GM18498 (cell line): ENCODE data around the gene GPATCH3.
"Not testable (repeated sequence)": the region's sequence is repeated elsewhere in the genome, so short reads cannot be mapped to it uniquely, and the experiment has no call there.

Experiments used
- ATAC-seq: cut with Tn5 transposase; IDR thresholded peaks from one replicate; pipeline ENCODE4 v1.9.1; 2021; ENCODE audit warnings: mild to moderate bottlenecking, moderate library complexity; ENCODE audit not compliant: unreplicated experiment

The GPATCH3 gene

DNA sequence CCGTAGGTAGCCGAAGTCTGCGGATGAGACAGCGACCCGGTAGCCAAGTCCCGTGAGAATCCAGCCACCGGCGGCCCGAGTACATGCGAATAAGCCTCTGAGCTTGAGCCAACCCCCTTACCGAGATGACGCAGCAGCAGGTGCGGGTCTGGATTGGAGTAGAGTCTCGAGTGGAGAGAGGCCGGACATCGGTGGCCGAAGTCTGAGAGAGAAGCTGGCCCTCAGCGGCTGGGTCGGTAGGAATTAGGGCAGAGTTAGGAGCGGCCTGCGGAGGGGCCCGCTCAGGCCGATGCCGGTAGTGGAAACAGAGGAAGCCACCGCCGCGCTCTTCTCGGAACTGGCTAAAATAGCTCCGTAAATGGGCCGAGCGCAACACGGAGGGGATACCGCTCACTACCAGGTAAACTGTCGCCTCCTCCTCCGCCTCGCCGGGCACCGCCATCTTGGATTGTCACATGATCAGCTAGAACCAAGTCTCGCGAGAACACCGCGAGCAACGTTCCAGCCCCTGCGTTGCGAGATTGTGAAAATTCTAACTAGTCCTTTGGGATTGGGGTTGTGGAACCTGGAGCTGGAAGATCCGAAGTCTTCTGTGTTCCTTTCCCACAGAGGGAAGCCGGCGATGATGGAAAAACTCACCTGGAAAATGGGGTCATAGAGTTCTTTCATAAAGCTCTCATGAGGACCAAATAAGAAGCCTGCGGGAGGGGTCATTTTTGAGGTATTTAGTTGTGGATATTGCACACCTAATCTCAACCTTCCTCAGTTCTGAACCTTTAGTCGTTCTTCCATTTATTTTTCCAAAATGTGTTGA is at the start of gene GPATCH3:
Gene GPATCH3, minus strand, starts transcription at position 467 of the 814 bp plus-strand sequence. Its CDS starts 25 bp downstream, at position 442.
- peak; percentile 88 for ATAC-seq

- ATAC-seq, result no peak
Observed at GRCh38 chr1:26949926-26950319, 49.7 kb upstream of the GPATCH3 start.

DNA sequence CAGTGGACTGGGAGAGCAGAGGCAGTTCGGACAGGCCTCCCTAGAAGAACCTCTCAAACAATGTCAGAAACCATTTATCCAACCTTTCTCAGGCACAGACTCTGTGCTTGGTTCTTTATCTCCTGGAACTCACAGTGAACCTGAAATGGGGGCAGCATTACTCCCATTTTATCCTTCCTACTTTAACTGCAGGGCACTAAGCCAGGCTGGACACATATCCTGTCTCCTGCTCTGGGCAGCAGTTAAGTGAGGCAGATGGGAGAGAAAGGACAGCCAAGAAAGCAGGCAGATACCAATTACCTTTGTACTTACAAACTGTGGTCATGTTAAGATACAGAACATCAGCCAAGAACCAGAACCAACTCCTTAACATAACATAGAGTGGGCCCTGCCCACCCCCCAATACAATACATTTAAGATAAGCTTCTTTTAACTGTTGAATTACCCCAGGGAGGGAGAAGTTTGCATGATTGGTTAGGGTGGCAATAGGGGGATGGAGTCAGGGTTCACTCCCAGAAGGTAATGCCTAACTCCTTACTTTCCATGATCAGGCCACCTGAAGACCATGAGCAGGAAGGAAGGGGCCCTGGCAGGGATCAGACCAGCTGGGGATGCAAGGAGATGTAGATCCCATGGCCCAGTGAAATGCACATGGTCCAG is 49.1 kb upstream of the GPATCH3 start:
- no peak for ATAC-seq

DNA sequence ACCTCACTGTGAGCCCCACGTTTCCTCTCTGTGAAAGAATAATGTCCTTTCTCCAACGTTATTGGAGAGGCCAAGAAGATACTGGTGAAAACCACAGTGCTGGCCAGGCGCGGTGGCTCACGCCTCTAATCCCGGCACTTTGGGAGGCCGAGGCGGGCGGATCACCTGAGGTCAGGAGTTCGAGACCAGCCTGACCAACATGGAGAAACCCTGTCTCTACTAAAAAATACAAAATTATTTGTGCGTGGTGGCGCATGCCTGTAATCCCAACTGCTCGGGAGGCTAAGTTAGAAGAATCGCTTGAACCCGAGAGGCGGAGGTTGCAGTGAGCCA is 48.4 kb upstream of the GPATCH3 start:
- not testable (repeated sequence) for ATAC-seq

DNA sequence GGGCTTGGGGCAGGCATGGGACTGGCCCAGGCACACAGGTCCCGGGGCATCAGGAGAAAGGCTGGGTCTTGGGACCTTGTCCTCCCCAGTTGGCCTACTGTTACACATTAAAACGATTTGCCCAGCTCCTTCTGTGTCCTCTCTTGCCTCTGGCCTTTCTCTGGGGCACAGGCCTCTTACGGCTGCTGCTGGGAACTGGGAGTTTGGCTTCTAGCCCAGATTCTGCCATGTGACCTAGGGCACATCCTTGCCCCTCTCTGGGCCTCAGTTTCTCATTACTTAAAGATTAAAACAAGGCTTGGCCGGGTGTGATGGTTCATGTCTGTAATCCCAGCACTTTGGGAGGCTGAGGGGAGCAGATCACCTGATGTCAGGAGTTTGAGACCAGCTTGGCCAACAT is 46.0 kb upstream of the GPATCH3 start:
- ATAC-seq, result no peak

DNA sequence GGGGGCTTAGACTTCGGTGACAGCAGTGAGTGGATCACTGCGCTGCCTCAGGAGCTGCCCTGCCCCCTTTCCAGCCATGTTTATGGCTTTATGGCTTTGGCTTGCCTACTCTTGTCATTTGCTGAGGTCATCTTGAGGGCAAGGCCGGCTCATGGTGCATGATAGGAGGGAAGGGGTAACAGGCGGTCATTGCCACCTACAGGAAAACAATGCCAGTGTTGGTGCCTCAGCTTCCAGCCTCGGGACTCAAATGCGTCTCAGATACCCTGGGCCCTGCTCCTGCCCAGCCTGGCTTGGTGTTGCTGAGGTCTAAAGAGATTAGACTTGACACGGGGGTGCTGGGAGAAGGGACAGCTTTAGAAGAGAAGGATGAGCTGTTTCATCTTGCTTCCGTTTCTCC is 45.5 kb upstream of the GPATCH3 start:
- no peak for ATAC-seq

DNA sequence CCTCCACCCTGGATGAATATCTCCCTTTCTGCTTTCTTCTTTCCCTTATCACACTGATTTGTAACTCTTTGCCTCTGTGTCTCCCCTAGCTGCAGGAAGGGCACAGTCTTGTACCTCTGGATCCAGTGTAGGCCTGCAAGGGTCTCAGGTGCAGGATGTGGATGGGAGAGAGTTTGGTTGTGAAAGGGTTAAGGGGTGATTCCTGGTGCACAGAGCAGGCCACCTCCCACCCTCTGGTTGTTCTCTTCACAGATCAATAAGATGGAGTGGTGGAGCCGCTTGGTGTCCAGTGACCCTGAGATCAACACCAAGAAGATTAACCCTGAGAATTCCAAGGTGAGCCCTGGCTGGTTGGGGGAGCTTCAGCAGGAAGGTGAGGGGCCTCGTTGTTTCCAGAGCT is 44.9 kb upstream of the GPATCH3 start:
- no peak for ATAC-seq

- ATAC-seq, result no peak
Observed at GRCh38 chr1:26942656-26943055, 42.4 kb upstream of the GPATCH3 start.

GRCh38 chr1:26941311-26941710 is 41.0 kb upstream of the GPATCH3 start:
- ATAC-seq, result no peak

- ATAC-seq, result no peak
Observed at GRCh38 chr1:26938659-26939025, 38.4 kb upstream of the GPATCH3 start.

GRCh38 chr1:26938004-26938658 is 37.9 kb upstream of the GPATCH3 start:
- no peak for ATAC-seq

GRCh38 chr1:26936823-26937222 is 36.6 kb upstream of the GPATCH3 start:
- no peak for ATAC-seq

DNA sequence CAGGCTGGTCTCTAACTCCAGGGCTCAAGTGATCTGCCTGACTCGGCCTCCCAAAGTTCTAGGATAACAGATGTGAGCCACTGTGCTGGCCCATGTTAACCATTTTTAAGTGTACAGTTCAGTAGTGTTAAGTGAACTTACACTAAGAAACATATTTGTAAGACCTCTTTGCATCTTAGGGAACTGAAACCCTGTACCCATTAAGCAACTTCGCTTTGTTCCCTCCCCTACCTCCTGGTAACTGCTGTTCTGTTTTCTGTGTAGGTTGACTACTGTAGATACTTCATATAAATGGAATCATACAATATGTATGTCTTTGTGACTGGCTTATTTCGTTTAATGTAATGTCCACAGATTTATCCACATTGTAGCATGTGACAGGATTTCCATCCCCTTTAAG is 32.3 kb upstream of the GPATCH3 start:
- no peak for ATAC-seq

DNA sequence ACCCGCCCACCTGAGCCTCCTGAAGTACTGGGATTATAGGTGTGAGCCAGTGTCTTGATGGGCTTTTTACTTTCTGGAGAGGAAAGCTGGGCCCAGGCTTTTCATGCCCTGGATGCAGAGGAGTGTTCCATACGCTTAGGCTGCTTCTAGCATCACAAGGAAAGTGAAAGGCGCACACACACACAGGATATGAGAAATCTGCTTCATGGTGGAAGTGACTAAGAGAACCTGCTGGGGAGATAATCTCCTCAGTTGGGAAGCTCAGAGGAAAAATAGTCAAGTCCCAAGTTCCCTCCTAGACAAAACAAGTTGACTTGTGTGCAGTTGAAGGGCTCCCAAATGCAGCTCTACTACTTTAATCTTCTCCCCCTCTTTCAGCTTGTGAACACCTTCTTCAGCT is 23.4 kb upstream of the GPATCH3 start:
- no peak for ATAC-seq

- ATAC-seq, result no peak
Observed at GRCh38 chr1:26922901-26923300, 22.6 kb upstream of the GPATCH3 start.

DNA sequence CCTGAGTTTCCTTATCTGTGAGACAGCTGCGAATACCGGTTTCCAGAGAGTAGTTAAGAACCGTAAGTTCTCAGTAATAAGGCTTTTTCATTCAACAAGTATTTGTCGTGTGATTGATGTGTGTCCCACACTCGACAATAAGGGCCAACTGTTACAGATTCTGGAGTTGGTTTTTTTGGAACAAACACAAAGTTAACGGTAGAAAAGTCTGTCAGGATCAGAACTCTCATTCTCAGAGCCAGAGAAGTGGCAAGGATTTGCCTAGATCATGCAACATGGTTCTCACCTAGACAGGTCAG is 22.1 kb upstream of the GPATCH3 start:
- no peak for ATAC-seq

GRCh38 chr1:26921540-26922430 is 21.5 kb upstream of the GPATCH3 start, which contains the start of gene NUDC:
Gene NUDC, plus strand, starts transcription at chr1:26921743. Its CDS starts 106 bp downstream, at chr1:26921849.
- ATAC-seq, result peak; percentile 97

GRCh38 chr1:26921126-26921539 is 20.9 kb upstream of the GPATCH3 start:
- ATAC-seq, result peak; percentile 19

DNA sequence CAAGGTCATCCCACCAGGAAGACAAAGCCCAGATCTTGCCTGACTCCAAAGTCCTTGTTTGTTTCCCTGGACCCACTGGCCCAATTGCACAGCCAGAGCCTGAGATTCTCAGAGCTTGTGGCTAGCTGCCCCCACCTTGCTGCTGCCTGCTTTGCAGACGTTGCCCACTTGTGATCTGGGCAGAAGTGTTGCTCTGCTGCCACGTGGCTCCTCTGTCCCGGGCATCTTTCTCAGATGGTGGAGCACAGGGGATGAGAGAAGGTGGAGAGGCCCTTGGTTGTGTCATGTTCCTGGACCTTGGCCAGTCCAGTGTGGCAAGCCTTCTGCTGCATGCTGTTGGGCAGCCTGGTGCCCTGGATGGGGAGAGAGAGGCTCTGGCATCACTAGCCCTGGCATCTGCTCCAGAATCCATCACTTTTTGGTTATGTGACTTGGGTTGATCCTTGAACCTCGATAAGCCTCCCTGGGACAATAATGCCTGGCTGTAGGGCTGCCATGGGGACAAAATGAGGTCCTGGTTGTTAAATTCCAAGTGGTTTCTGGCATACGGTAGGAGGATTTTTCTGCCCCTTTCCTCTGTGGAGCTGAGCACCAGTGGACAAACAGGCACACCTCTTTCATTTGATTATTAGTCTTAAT is 15.1 kb upstream of the GPATCH3 start:
- no peak for ATAC-seq

GRCh38 chr1:26913754-26914619 is 13.7 kb upstream of the GPATCH3 start, which contains the start of gene NR0B2:
Gene NR0B2, minus strand, starts transcription at chr1:26913975. Its CDS starts 35 bp downstream, at chr1:26913940.
- no peak for ATAC-seq
